Hematopoietic multipotent progenitor cell treated with erythropoietin and hydrocortisone succinate and interleukin-3 and kit ligand, for 6 days (in vitro differentiated cells): ENCODE results near the gene AMBRA1.

Experiments used
- DNase-seq: peaks from one replicate; pipeline ENCODE4 v3.0.0-alpha.2; 2015

AMBRA1 gene

GRCh38 chr11:46593550-46594373 is at the start of gene AMBRA1:
TSS of gene AMBRA1 (minus strand) at chr11:46594023. CDS start at chr11:46548380, 45,643 bp downstream.
- peak; percentile 97 for DNase-seq

GRCh38 chr11:46643531-46643930 is 49.7 kb upstream of the AMBRA1 start:
- no peak for DNase-seq

GRCh38 chr11:46642627-46643335 is 49.0 kb upstream of the AMBRA1 start:
- DNase-seq = no peak

- DNase-seq = no peak
Observed at GRCh38 chr11:46641639-46642038, 47.8 kb upstream of the AMBRA1 start.

- DNase-seq = no peak
Observed at GRCh38 chr11:46640036-46640788, 46.4 kb upstream of the AMBRA1 start.

GRCh38 chr11:46639197-46639839 is 45.5 kb upstream of the AMBRA1 start:
- DNase-seq = no peak

GRCh38 chr11:46637546-46637945 is 43.7 kb upstream of the AMBRA1 start:
- DNase-seq = no peak

- no peak for DNase-seq
Observed at GRCh38 chr11:46635557-46636139, 41.8 kb upstream of the AMBRA1 start.

- DNase-seq = no peak
Observed at GRCh38 chr11:46633291-46634217, 39.7 kb upstream of the AMBRA1 start.

GRCh38 chr11:46632502-46632901 is 38.7 kb upstream of the AMBRA1 start:
- no peak for DNase-seq

GRCh38 chr11:46631676-46632075 is 37.9 kb upstream of the AMBRA1 start:
- DNase-seq = no peak

GRCh38 chr11:46630237-46630636 is 36.4 kb upstream of the AMBRA1 start:
- DNase-seq = no peak

- DNase-seq = no peak
Observed at GRCh38 chr11:46628961-46629360, 35.1 kb upstream of the AMBRA1 start.

- DNase-seq = no peak
Observed at GRCh38 chr11:46625406-46625805, 31.6 kb upstream of the AMBRA1 start.

- peak; percentile 26 for DNase-seq
Observed at GRCh38 chr11:46618837-46619236, 25.0 kb upstream of the AMBRA1 start.

GRCh38 chr11:46617972-46618314 is 24.1 kb upstream of the AMBRA1 start:
- no peak for DNase-seq

GRCh38 chr11:46617134-46617971 is 23.5 kb upstream of the AMBRA1 start, which contains the start of the genes ATG13 and HARBI1:
TSS of gene ATG13 (plus strand) at chr11:46617553. CDS start at chr11:46644292, 26,739 bp downstream.
TSS of gene HARBI1 (minus strand) at chr11:46617227. CDS start at chr11:46616237, 990 bp downstream.
- peak; percentile 93 for DNase-seq

- DNase-seq = peak; percentile 48
Observed at GRCh38 chr11:46616551-46617133, 22.8 kb upstream of the AMBRA1 start.

- DNase-seq = no peak
Observed at GRCh38 chr11:46615756-46616155, 21.9 kb upstream of the AMBRA1 start.

- DNase-seq = no peak
Observed at GRCh38 chr11:46612326-46612725, 18.5 kb upstream of the AMBRA1 start.
